ENCODE measurements around the gene LGALS8. TPM values are rescaled to one million over a fixed set of nuclear protein-coding genes. Genes with fewer than 3 reads are reported as not detected.

The LGALS8 gene
- total and polyA plus RNA-seq, 2 of the 4 experiments (the other 2 are of a cell fraction): 41.3 to 57.7 TPM

- no peaks in the 10 kb centered on the region; the same call in 1 of the 2 replicates for H3K4me1 ChIP-seq (ENCODE audit: control insufficient read depth, insufficient read depth, low read length)
- in situ Hi-C loops (cut with MboI; ENCODE audit: low sequenced_read_pairs) (no loop called here), intact Hi-C loops (cut with micrococcal nuclease) (loop anchor here (5.0 kb wide), 1 partner anchor 1102 kb away; no protein-coding TSS in a partner anchor), dilution Hi-C loops (cut with HindIII; ENCODE audit: low sequenced_read_pairs, unreplicated experiment) (no loop called here)
- H4K20me1 ChIP-seq (ENCODE audit: insufficient read depth, low read length): no peaks in the 10 kb centered on the region
- H3K56ac ChIP-seq (ENCODE audit: extremely low read depth, insufficient read depth, low read length): no peak overlapping the region
- no peak overlapping the region for H4K91ac ChIP-seq (ENCODE audit: insufficient read depth, low read depth, low read length)
- no peak overlapping the region for H2AFZ ChIP-seq (replicated peaks; ENCODE audit: low read length, poor library complexity)
- no peak overlapping the region for H3K4me3 ChIP-seq (ENCODE audit: insufficient read depth, low read depth, low read length)
- CTCF ChIA-PET: interaction anchor here (0.6 kb wide), 1 partner anchor 38 kb away, joined by 3 read pairs; no protein-coding TSS in a partner anchor
- no peak overlapping the region for H3K23ac ChIP-seq (ENCODE audit: low read depth, low read length)
- H3K4ac ChIP-seq (ENCODE audit: low read depth, low read length): no peak overlapping the region
- BruUV-seq (replicated peaks): no TSS peak
- H3K27ac ChIP-seq (ENCODE audit: insufficient read depth, low read length): no peak overlapping the region
- WGBS, 2 experiments (ENCODE audit: extremely low coverage in 2 of 2, insufficient read length in 1 of 2): no CpG with 5 or more reads among the region's 11 CpGs
- H3K9me1 ChIP-seq (ENCODE audit: insufficient read depth, low read length): no peaks in the 10 kb centered on the region
- H3K4me2 ChIP-seq (ENCODE audit: low read depth, low read length): no peak overlapping the region
- no peaks in the 10 kb centered on the region for H3K36me3 ChIP-seq (ENCODE audit: control insufficient read depth, insufficient read depth, low read length)
- H4K5ac ChIP-seq (ENCODE audit: low read depth, low read length): no peak overlapping the region
- no peak overlapping the region for H2BK120ac ChIP-seq (ENCODE audit: low read depth, low read length)
- H2BK15ac ChIP-seq (ENCODE audit: low read depth, low read length): no peak overlapping the region
- H3K18ac ChIP-seq (ENCODE audit: low read depth, low read length): no peak overlapping the region
- H4K8ac ChIP-seq (ENCODE audit: low read depth in 2 of 2, low read length in 2 of 2): no peak overlapping the region
- POLR2A ChIA-PET (ENCODE audit: unreplicated experiment): no interaction called here
- no peaks in the 10 kb centered on the region for H3K9me3 ChIP-seq (ENCODE audit: control insufficient read depth, insufficient read depth, low read length)
- H3K14ac ChIP-seq (replicated peaks; ENCODE audit: low read depth, low read length): no peak overlapping the region
- no peak overlapping the region for H2BK20ac ChIP-seq (ENCODE audit: low read depth, low read length)
- H3K9ac ChIP-seq (ENCODE audit: low read depth, low read length): no peak overlapping the region
- no peak overlapping the region for H2AK9ac ChIP-seq (replicated peaks; ENCODE audit: low read depth, low read length, poor library complexity)
- no peak for TF ChIP-seq CTCF (conservative IDR thresholded peaks at IDR 0.05; ENCODE audit: low read depth, low read length)
- TF ChIP-seq ELK1 (IDR thresholded peaks at IDR 0.05; ENCODE audit: borderline replicate concordance, low read depth, low read length): no peak
- no peak for TF ChIP-seq MAZ (IDR thresholded peaks at IDR 0.05; ENCODE audit: borderline replicate concordance, low read depth, low read length)
- TF ChIP-seq CEBPB (IDR thresholded peaks at IDR 0.05; ENCODE audit: low read depth, low read length): no peak
- no peak for TF ChIP-seq RFX5 (IDR thresholded peaks at IDR 0.05; ENCODE audit: low read depth, low read length)
- TF ChIP-seq RAD21 (IDR thresholded peaks at IDR 0.05; ENCODE audit: low read length): no peak
- no peak overlapping the region for H2BK5ac ChIP-seq (ENCODE audit: low read depth, low read length, poor library complexity, severe bottlenecking)
- H3K79me1 ChIP-seq (ENCODE audit: low read depth in 1 of 2, low read length in 2 of 2): no peaks in the 10 kb centered on the region
- ATAC-seq (ENCODE audit: low read depth) (no peak), DNase-seq (no peak)
- no peak overlapping the region for H2AK5ac ChIP-seq (ENCODE audit: low read depth, low read length)
- peaks cover 2% of the 10 kb centered on the region; the same call in 1 of the 2 replicates for H3K27me3 ChIP-seq (ENCODE audit: control insufficient read depth, insufficient read depth, low read length)
These were observed 28.2 kb upstream of the LGALS8 start for GRCh38 chr1:236495467-236496112.

Measured in IMR-90 (cell line).